Measurements from ENCODE around the gene POLR2B. TPM values are rescaled to one million over a fixed set of nuclear protein-coding genes. Genes with fewer than 3 reads are reported as not detected.

Gene POLR2B
- total RNA-seq, 1 donor from 2014 or later = 129 TPM

DNA sequence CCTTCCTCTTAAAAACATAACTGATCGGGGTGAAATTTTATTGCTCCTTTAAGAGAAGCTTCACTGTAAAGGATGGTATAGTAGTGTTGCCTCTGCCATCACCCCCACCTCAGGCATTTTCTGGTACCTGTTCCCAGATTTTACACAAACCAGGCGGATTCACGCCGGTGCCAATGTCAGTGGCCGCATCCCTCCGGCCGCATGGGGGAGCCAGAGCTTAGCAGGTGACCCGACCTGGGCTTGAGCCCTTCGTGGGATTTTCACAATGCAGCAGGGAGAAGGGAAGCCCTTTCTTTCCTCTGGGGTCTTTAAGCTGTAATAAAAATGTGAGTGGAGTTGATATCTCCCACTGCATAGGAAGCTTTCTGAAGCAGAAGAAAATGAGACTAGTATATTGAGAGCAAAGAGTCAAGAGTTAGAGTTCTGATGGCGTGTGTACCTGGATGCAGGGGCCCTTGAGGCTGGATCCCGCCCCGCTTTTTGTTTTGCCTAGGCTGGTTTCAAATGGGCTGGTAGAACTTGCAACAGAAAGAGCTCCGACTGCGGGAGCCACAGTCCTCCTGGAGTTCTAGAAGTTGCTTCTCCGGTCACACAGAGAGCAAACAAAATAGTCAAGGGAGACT is 59.4 kb downstream of the POLR2B start:
- Mint-ChIP-seq H3K9me3 (no peaks in the 10 kb centered on the region), H3K4me3 (peak overlapping the region; percentile 35), H3K27ac (ENCODE audit: unreplicated experiment) (peak overlapping the region; percentile 44), H3K27me3 (ENCODE audit: low read depth) (peaks cover 16% of the 10 kb centered on the region), H3K36me3 (ENCODE audit: low read depth) (no peaks in the 10 kb centered on the region), H3K4me1 (peaks cover 6% of the 10 kb centered on the region)
- DNase-seq (ENCODE audit: low read depth, low spot score) = peak; percentile 70
- peak; percentile 87 for TF ChIP-seq CTCF (conservative IDR thresholded peaks at IDR 0.05)

DNA sequence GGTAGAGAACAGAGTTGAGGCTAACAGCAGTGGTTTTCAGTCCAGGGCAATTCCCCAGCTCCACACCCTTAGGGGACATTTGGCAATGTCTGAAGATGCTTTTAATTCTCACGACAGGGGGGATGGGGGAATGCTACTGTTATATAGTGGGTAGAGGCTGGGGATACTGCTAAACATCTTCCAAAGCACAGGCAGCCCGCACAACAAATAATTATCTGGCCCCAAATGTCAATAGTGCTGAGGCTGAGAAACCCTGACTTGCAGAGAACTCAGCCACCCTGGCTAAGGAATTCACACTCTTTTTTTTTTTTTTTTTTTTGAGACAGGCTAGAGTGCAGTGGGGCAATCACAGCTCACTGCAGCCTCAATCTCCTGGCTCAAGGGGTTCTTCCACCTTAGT is 60.6 kb downstream of the POLR2B start:
- H3K27me3 Mint-ChIP-seq (ENCODE audit: low read depth) = peaks cover 16% of the 10 kb centered on the region
- TF ChIP-seq CTCF (conservative IDR thresholded peaks at IDR 0.05) = no peak
- no peak for DNase-seq (ENCODE audit: low read depth, low spot score)
- H3K4me3 Mint-ChIP-seq = no peak overlapping the region
- H3K36me3 Mint-ChIP-seq (ENCODE audit: low read depth) = no peaks in the 10 kb centered on the region
- H3K27ac Mint-ChIP-seq (ENCODE audit: unreplicated experiment) = no peak overlapping the region
- peaks cover 8% of the 10 kb centered on the region for H3K4me1 Mint-ChIP-seq
- H3K9me3 Mint-ChIP-seq = no peaks in the 10 kb centered on the region

- no peak for DNase-seq (ENCODE audit: low read depth, low spot score)
- H3K4me3 Mint-ChIP-seq = no peak overlapping the region
- peaks cover 16% of the 10 kb centered on the region for H3K27me3 Mint-ChIP-seq (ENCODE audit: low read depth)
- peaks cover 11% of the 10 kb centered on the region for H3K4me1 Mint-ChIP-seq
- no peak overlapping the region for H3K27ac Mint-ChIP-seq (ENCODE audit: unreplicated experiment)
- no peaks in the 10 kb centered on the region for H3K9me3 Mint-ChIP-seq
- H3K36me3 Mint-ChIP-seq (ENCODE audit: low read depth) = no peaks in the 10 kb centered on the region
- TF ChIP-seq CTCF (conservative IDR thresholded peaks at IDR 0.05) = no peak
These were observed 61.8 kb downstream of the POLR2B start for GRCh38 chr4:57040510-57040909.

DNA sequence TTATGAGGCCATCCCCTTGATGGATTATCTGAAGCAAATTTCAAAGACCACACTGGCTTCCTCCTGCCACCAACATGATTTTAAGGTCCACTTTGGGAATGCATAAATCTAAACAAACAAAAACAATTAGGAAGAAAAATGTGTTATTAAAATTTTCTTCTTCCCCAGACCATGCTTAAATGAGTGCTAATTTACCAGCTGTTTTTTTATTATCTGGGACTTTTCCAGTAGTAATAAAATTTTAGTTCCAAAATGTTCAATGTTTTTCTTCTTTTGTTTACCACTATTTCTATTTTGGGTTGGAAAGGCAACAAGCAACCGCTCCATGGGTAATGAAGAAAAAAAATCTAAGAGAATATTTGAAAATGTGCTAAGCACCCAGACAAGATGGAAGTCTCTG is 62.3 kb downstream of the POLR2B start:
- no peak overlapping the region for H3K4me3 Mint-ChIP-seq

DNA sequence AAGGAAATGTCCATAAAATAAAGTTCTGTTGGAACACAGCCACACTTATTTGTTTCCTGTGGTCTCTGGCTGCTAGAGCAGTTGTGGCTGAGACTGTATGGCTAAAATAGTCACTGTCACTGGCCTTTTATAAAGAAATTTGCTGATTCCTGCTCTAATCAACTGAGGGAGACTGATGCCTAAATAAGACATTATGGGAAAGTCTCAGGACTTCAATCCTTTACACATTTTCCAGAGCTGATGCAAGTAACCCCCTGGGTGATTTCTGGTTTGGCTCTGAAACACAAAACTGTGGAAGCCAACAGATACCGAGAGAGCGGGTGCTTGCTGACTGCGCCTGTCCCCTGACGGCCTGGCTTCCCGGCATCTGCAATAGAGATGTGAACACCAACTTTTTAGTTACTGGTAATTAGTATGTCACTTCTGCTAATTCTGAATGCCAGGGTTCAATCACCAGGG is 64.0 kb downstream of the POLR2B start:
- H3K4me3 Mint-ChIP-seq = no peak overlapping the region
- peaks cover 11% of the 10 kb centered on the region for H3K27me3 Mint-ChIP-seq (ENCODE audit: low read depth)
- H3K36me3 Mint-ChIP-seq (ENCODE audit: low read depth) = no peaks in the 10 kb centered on the region
- no peak for TF ChIP-seq CTCF (conservative IDR thresholded peaks at IDR 0.05)
- DNase-seq (ENCODE audit: low read depth, low spot score) = no peak
- H3K4me1 Mint-ChIP-seq = peaks cover 11% of the 10 kb centered on the region
- peaks cover 5% of the 10 kb centered on the region for H3K9me3 Mint-ChIP-seq
- no peak overlapping the region for H3K27ac Mint-ChIP-seq (ENCODE audit: unreplicated experiment)

More for the DNA sequence above, 62.3 kb downstream of the POLR2B start:
- TF ChIP-seq CTCF (conservative IDR thresholded peaks at IDR 0.05) = no peak
- Mint-ChIP-seq H3K36me3 (ENCODE audit: low read depth) (no peaks in the 10 kb centered on the region), H3K27ac (ENCODE audit: unreplicated experiment) (no peak overlapping the region), H3K27me3 (ENCODE audit: low read depth) (peaks cover 16% of the 10 kb centered on the region), H3K4me1 (peaks cover 11% of the 10 kb centered on the region), H3K9me3 (peaks cover under 1% of the 10 kb centered on the region)
- no peak for DNase-seq (ENCODE audit: low read depth, low spot score)

Data from neural crest cell (in vitro differentiated cells).